HS-27A (cell line): ENCODE data around the gene ITGA5.

Source experiments
- DNase-seq: peaks from one replicate; pipeline ENCODE4 v3.0.0-alpha.2; 2012; ENCODE audit warnings: low read depth, missing footprints

The ITGA5 gene

DNA sequence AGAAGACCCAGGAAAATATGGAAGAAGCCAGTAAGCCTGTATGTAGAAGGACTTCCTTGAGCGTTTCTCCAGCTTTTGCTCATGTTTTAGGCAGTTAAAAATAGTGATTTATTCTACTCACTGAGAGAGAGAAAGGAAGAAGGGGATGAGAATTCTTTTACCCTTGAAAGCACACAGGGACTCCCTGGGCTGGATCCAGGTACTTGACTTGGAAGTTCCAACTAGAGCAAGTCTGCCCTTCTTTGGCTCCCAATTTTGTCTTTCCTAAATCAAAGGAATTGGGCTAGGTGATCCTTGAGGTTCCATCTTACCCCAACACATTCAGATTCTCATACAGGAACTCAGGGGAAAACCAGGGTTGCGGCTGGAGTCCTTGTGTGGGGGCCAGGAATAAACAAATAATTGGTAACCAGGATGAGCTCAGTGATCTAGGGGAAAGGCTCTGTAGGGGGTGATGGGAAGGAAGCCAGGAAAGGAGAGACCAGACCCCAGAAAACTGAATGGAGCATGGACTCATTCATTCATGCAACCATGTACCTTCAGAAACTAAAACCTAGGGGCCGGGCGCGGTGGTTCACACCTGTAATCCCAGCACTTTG lies 11.5 kb upstream of the ITGA5 start:
- DNase-seq: no peak

DNA sequence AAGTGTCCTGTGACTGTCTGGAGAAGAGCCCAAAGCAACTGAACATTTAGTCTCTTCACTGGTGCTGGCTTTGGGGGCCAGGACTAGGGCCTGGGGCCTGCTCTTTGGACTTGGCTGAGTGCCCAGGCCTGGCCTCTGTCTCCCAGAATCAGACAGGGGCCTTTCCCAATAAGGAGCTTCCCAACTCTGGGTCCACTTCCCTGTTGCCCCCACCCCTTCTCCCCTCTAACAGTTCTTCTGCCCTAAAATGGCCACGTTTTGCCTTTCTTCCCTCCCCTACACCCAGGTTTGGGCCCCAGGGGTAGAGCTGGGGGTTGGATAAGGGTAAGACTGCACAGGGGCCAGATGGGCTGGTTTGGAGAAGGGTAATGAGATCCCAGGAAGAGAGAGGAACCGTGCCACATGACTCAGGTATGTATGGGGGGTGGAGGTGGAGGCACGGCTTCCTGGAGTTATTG lies 10.0 kb upstream of the ITGA5 start:
- no peak for DNase-seq

DNA sequence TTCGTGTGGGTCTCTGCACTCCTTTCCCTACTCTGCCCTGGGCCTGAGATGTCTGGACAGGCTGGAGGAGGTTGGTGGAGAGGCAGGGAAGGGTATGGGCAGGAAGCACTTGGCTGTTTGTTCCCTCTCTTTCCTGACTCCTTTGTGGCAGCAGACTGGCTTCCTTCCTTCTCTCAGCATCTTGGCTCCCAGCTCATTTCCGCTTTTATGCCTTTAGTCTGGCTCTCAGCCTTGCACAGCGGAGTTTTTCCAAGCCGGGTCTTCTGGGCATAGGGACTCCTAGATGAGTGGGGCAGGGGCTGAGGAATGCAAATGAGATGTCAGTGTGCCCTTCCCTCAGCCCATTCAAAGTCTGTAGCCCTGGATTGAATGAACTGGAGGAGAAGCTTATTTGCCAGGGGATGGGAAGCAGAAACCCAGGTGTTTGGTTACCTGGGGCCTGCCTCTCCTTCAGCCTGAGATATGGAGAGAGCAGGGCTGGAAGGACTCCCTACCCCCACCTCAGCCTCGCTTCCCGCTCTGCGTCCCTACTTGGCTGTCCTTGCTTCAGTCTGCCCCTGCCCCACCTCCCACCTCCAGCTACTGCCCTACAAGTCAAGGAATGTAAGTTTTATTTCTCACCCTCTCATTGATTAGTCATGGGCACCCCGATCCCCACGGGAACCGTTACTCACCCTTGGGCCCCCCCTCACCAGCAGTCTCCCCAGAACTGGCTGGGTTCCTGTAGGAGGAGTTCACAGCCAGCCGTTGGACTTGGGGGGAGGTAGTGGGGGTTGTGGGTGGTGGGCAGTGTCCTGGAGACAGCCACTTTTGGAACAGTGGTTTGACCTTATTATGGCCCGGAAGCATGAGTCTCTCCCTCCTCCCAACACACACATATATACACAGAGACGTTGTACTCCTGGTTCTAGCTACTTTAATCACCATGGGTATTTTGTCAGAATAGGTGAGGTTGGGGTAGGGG lies 9.3 kb upstream of the ITGA5 start:
- DNase-seq: peak; percentile 76

DNA sequence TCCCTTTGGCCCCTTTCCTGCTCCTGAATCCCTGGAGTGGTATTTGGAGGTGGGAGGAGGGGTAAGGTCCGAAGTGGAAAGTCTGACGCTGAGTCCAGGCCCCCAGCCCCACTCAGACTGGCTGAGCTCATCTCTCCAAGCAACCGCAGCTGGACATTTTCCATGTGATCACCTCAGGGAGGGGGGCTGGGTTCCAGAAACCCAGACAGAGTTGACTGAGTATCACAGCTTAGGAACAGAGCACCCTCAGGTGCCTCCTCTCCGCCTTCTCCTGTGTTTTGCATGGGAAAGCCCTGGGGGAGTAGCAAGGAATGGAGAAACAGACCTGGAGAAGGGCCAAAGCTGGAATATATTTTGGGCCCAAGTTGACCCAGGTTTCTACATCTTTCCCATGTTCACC lies 8.0 kb upstream of the ITGA5 start:
- no peak for DNase-seq

DNA sequence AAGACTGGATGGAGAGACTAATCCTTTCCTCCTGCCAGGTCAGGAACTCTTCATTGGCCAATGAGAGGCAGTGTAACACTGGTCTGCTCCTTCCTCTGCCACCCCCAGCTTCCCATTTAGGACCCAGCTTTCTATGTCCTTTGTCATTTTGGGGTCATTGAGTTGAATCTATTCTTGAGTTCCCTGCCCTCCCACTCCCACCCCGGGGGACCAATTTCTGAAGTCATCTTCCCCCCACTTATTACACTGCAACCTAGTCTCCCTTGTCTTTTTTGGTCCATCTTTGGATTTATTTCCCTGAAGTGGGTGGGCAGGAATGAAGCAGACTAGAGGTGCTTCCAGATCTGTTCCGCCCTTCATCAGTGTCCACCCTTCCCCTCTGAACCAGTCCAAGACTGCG lies 7.6 kb upstream of the ITGA5 start:
- DNase-seq: no peak

DNA sequence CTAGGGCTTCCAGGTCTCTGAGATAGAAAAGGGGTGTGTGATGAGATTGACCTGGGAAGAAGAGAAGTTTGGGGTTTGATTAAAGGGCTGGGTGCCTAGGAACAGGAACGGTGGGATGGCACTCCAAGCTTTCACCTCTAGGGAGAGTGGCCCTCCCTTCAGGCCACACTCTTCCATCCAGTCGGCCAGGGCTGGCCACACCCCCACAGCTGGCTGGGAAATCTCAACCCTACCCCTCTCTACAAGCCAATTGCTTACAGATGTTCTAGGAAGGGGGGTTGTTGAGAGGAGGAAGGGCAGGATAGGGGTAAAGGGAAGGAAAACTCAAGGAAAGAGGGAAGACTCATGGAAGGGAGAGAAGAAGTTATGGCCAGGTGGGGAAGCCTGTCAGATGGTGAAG lies 6.6 kb upstream of the ITGA5 start:
- no peak for DNase-seq

DNA sequence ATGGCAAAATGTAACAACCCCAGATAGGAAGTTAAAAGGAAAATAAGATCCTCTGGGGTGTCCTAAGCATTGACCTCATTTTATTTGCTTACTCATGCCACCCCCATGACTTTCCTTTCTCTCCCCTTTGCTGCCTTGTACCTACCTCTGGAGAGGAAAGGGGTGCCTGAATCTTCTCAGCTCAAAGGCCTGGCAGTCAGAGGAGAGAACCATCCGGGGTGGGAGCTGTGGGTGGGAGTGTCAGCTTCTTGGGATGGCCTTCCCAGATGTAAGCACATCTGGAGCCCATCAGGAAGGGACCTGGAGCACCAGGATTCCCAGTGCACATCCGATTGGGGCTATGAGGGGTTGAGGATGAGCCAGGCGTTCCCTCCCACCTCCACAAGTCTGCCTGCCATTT lies 5.2 kb upstream of the ITGA5 start:
- no peak for DNase-seq

DNA sequence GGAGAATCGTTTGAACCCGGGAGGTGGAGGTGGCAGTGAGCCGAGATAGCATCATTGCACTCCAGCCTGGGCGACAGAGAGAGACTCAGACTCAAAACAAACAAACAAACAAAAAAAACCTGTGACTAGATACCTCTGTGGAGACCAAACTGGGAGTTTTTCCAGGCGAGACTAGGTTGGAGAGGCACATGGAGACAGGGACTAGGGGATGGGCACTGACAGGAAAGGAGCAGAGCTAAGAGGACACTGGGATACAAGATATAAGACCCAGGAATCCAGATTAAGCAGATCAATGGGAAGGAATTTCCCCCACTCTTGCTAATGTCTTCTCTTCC lies 4.7 kb upstream of the ITGA5 start:
- DNase-seq: no peak

DNA sequence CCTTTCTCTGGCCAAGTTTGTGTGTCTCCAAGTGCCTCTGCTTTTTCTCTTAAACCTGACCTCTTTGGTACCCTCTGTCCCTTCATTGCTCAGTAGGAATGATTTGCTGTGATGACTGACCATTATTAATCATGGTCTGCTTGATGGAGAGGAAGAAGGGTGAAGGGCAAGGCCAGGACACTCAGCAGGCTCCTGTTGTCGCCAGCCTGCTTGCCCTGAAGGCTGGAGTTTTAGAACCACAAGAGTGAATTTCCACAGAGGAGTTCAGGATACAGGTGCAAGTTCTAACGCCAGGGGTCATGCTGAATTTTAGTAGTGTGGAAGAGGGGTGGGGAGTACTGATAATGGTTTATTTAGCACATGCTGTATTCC lies 2.8 kb upstream of the ITGA5 start:
- DNase-seq: no peak

DNA sequence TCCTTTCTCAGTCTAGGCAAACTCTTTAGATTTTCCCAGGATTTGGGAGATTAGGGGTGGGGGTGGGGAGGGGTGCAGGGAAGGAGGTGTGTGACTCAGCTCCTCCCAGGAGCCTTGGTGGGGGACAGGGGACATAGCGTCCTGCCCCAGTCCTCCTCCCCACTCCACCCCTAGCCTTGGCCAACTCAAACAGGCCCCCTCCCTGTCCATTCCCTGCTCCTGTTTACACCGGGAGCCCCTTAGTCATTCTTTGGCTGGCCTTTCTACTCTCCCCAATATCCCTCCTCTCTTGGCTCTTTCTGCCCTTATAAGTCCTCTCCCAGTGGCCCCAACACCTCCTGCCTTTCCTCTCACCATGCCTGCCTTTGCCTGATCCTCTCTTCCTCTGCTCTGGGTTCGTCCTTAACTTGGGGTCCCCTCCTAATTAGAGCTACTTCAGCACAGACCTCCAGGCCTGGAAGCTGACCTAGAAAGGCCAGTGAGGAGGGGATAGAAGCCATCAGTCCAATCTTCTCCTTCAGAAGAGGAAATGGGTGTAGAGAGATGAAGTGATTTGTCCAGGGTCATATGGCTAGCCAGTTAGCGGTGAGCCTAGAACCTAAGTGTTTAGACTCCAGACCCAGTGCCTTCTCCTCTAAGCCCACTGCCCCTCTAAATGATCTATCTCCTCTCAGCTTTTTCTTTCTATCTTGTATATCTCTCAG lies 2.3 kb upstream of the ITGA5 start:
- DNase-seq: no peak

DNA sequence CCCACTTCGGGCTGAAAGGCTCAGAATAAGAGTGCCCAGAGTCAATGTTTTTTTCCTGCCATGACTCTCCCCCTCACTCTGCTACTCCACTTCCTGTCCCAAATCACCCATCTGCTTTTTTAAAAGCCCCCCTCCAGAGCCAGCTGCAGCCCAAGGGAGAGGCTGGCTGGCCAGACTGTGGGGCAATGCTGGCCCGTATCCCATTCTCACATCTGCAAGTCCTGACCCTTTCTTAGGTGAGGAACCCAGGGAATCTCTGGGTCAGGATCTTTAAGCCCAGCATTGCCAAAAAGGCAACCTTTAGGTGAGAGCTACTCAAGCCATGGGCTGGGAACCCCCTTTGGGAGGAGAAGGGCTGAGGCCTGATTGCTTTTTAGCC lies 1.7 kb upstream of the ITGA5 start:
- no peak for DNase-seq

DNA sequence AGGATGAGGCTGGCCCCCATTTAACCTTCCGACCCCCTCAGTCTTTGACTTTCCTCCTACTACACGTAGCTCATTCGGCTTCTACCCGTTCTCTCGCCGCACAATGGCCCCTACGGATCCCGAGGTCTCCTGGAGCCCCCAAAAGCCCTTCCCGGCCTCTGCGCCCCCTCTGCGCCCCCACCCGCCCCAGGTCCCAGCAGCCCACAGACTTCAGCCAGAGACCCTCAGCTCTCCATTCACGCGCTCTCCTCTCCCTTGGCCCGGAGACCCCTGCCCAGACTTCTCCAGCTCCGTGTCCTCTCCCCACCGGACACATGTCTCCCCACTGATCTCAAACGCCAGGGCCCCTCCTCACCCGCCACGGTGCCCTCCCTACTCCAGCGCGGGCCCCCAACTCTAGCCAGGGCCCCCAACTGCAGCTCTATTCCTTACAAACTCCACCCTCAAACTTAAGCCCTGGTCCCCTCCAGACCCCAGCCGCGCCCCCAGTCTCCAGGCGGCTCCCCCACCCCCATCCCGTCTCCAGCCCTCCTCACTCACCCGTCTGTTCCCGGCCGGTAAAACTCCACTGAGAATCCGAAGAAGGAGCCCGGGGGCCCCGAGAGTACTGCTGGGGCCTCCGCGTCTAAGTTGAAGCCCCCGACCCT lies 502 bp downstream of the ITGA5 start:
- no peak for DNase-seq

DNA sequence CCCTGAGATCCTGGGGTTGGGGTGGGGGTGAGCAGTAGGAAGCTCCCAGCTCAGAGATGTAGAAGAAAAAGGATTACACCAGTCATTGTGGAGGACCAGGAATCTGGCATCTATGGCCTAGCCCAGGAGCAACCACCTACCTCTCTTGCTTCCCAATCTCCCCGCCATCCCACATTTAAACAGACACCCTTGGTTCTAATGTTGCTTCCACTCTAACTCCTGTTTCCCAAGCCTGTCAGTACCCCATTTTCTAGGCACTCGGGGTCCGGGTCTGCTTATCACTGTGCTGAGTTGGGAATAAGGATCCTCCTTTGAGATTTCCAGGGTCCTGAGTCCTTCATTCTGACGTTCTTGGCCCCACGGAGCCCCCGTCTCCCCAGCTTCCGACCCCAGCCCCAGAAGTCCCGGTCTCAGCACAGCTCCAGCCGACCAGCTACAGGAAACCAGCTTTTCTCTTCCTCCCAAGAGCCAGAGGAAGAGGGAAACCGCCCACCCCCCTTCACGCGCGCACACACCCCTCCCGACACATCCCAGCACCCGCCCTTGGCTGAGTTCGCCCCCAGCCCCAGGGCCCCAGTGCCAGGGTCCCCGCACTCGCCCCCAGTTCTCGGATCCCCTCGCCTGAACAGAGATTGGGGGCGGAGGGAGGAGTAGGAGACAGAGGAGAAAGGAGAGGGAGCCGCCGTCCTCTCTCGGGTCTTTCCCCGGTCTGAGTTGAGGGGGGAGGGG lies 1.2 kb downstream of the ITGA5 start:
- DNase-seq: no peak

DNA sequence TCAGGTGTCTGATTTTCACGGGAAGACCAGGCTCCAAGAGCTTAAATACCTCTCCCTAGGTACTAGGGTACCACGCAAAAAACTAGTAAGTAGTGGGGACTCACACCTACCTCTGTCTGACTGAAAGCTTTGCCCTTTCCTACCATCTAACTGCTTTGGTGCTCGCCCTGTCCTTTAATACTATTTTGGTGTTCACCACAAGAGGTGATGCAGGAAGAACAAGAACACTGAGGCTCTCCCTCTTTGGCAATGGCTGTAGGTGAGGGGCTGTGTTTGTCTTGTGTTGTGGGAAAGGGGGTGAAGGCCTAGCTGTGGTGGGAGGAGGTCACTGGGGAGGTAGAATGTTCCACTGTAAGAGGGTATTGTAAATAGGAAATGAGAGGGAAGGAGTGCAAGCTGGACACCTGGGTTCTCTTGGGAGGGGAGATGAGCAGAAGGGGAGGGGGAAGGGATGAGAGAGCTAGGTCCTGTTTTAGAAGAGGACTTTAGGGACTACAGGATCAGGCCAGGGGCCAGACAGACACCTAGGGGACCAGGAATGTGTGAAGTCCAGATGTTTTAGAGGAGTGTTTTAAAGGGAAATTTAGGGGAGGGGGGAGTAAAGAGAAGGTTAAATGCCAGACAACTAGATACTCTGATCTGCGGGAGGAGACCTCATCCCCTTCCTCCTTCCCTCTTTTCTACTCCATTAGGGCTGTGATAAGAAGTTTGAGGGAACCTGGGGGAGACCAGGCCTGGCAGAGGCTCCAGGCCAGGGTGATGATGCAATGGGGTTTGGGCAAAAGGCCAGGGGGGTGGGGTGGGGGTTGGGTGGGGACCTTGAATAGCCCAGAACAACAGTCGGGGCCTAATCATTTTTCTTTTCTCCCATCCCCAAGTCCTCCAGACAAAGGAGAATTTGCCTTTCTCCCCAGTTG lies 2.1 kb downstream of the ITGA5 start:
- DNase-seq: no peak

DNA sequence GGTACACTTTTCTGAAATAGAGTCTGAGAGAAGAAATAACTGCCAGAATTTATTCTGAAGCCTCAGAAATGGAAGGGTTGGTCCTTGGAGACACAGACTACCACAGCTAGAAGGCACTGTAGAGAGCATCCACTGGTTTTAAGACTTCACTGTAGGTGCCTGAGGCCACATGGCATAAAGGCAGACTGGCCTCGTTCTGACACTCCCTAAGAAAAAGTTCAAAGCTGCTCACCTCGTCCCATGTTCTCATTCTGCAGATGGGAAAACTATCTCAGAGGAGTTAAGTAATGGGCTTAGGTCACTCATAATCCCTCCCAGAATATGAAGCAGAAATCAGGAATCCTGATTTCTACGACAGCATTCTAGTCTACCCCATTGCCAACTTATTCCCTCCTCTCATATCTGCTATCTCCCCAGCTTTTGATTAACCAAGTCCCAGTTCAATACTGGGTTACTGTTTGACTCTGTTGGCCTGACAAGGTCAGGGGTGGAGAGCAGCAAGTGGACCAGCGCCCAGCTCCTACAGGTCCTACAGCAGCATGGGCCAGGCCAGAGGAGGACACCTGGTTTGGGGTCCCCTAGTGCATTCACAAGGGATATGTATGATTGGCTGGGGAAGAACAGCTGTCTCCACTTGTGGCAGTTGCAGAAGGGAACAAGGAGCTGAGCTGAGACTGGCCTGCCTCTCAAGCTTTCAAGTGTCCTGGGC lies 3.7 kb downstream of the ITGA5 start:
- DNase-seq: no peak

DNA sequence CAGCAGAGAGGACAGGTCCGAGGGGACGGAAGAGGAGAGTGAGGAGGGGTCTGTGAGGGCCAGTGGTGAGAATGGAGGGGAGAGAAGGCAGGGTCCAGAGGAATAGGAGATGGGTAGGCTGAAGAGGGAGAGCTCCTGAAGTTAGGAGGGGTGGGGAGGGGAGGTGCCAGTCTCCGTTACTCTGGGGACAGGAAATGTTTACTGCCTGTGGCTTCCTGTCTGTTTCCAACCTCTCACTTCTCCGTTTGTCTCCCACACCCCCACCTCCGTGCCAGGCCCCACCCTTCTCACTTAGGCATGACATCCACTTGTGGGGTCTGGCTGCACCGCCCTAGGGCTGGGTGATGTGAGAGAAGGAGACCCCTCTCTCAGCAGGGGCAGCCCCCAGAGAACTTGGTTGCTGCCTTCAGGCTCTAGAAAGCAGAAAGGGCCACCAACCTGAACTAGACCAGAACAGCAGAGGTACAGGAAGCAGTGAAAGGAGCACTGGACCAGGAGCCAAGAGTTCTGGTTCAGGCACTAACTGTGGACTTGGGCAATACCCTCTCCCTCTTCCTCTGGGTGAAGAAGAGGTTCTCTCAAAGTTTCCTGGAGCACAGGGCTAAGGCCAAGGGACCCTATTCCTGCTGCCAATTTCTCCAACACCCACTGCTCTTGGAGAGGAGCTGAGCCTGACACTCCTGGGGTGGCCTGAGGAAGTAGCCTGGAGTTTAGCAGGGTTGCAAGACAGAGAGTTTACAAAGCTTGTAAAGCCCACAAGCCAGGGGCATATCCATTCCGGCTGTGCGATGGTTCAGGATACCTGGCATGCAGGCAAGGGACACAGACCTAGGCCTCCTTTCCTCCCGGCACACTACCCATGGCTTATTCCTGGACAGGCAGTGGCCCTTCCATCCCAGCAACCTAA lies 5.5 kb downstream of the ITGA5 start:
- DNase-seq: no peak

DNA sequence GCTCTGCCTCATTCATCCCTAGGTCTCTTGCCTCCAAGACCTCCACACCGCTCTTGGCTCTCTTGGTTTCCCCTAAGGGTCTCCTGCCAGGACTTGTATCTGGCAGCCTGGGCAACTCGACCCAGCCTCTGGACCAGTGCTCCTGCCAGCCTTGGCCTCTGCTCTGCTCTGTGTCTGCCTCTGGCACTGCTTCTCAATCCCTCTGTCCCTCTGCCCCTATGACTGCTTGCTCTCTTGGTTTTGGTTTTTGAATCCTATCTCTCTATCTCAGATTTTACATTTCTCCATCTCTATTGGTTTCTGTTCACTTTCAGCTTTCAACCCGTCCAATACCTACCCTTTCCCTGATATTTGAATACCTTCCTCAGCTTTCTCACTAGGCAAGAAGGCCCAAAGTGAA lies 6.3 kb downstream of the ITGA5 start:
- DNase-seq: no peak

DNA sequence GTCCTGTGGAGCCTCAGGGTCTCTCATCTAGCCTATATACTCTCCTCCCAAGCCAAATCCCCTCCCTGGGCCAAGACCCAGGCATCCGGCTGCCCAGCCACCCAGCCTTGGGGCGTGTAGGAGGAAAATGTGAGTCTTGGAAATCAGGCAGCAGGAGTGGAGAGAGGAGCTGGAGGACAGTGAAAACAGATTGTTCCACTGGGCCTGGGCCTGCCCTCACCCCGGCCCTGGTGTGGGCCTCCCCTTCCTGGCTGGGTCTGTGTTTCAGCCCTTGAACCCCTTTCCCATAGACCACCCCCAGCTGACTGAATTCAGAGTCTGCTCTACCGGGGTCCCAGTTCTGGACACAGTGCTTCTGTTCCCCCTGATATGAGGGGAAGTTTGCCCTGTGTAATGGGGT lies 6.7 kb downstream of the ITGA5 start:
- DNase-seq: no peak
